Fibroblast of pulmonary artery (primary cell): Measurements from ENCODE around the gene YKT6.

Experiments
- DNase-seq: peaks from one replicate; pipeline ENCODE4 v3.0.0-alpha.2; 2010; ENCODE audit warnings: low read depth
- H3K4me3 ChIP-seq: replicated peaks from 2 replicates; pipeline ENCODE4 v1.5.1; 2011; ENCODE audit warnings: low read depth, mild to moderate bottlenecking, control low read depth, low read length, moderate library complexity
- CTCF ChIP-seq: IDR thresholded peaks from 2 replicates; pipeline ENCODE4 v1.5.1; 2011; ENCODE audit warnings: mild to moderate bottlenecking, control low read depth, low read length, inconsistent platforms; ENCODE audit errors: missing control alignments

Gene YKT6

GRCh38 chr7:44251269-44251668 is 50.5 kb downstream of the YKT6 start:
- TF ChIP-seq CTCF: no peak
- DNase-seq: no peak
- H3K4me3 ChIP-seq: no peak overlapping the region

- no peak for DNase-seq
- no peak overlapping the region for H3K4me3 ChIP-seq
- TF ChIP-seq CTCF: no peak
These were observed 51.1 kb downstream of the YKT6 start for GRCh38 chr7:44251881-44252280.

GRCh38 chr7:44256459-44256858 is 55.7 kb downstream of the YKT6 start:
- DNase-seq: no peak
- no peak overlapping the region for H3K4me3 ChIP-seq

GRCh38 chr7:44257213-44257612 is 56.4 kb downstream of the YKT6 start:
- H3K4me3 ChIP-seq: no peak overlapping the region
- TF ChIP-seq CTCF: no peak
- DNase-seq: no peak

More at GRCh38 chr7:44256459-44256858, 55.7 kb downstream of the YKT6 start:
- no peak for TF ChIP-seq CTCF

GRCh38 chr7:44257618-44258422 is 57.0 kb downstream of the YKT6 start:
- peak; percentile 91 for DNase-seq
- no peak for TF ChIP-seq CTCF
- no peak overlapping the region for H3K4me3 ChIP-seq

GRCh38 chr7:44258423-44258760 is 57.6 kb downstream of the YKT6 start:
- no peak for DNase-seq
- TF ChIP-seq CTCF: no peak
- H3K4me3 ChIP-seq: no peak overlapping the region
